Esophagus muscularis mucosa (tissue), 4 donors: ENCODE results near the gene USP16. TPM values are rescaled to one million over a fixed set of nuclear protein-coding genes. Genes with fewer than 3 reads are reported as not detected.

ENCODE experiments used
- DNase-seq: peaks from one replicate; pipeline ENCODE4 v3.0.0-alpha.2; 2017; ENCODE audit errors: extremely low spot score
- H3K27ac ChIP-seq, 4 donors: fragments of 200-600 bp; sonication (generic); replicated peaks in 1 of 4; 1 replicate in 3 of 4; 2 replicates in 1 of 4; pipeline ENCODE4 v1.5.1; 2016 to 2019; ENCODE audit warnings: mild to moderate bottlenecking in 1 of 4
- H3K27me3 ChIP-seq, 4 donors: fragments of 200-600 bp; sonication (generic); one replicate each; pipeline versions ENCODE4 v1.5.1 to v1.6.0; 2016 to 2019
- H3K36me3 ChIP-seq, 4 donors: fragments of 200-600 bp; sonication (generic); one replicate each; pipeline ENCODE4 v1.5.1; 2016 to 2019
- H3K4me1 ChIP-seq, 4 donors: fragments of 200-600 bp; sonication (generic); one replicate each; pipeline ENCODE4 v1.5.1; 2016 to 2019
- H3K4me3 ChIP-seq, 4 donors: fragments of 200-600 bp; sonication (generic); 1 replicate in 2 of 4; 2 replicates in 2 of 4; pipeline ENCODE4 v1.5.1; 2016 to 2019; ENCODE audit warnings: mild to moderate bottlenecking in 4 of 4, moderate library complexity in 1 of 4
- H3K9me3 ChIP-seq, 4 donors: fragments of 200-600 bp; sonication (generic); 1 replicate in 3 of 4; 2 replicates in 1 of 4; pipeline ENCODE4 v1.5.1; 2016 to 2019
- EP300 ChIP-seq: sonication (generic); formaldehyde crosslinking; IDR thresholded peaks from one replicate; pipeline ENCODE4 v1.6.1; 2017; ENCODE audit warnings: antibody characterized with exemption
- POLR2A ChIP-seq: fragments of 450-650 bp; IDR thresholded peaks from one replicate; pipeline ENCODE4 v1.6.1; 2017; ENCODE audit warnings: antibody characterized with exemption, moderate library complexity, mild to moderate bottlenecking, low read depth
- POLR2AphosphoS5 ChIP-seq, 2 donors: sonication (generic); formaldehyde crosslinking; IDR thresholded peaks; one replicate each; pipeline ENCODE4 v1.6.1; 2017; ENCODE audit warnings: antibody characterized with exemption in 2 of 2
- WGBS: methylation state at CpG from one replicate; pipeline ENCODE4 v1.1.5; 2018; 5-methylcytosine and 5-hydroxymethylcytosine counted together
- intact Hi-C: fragments of 100-400 bp; cut with DNase I; formaldehyde crosslinking; loops from one replicate; pipeline ENCODE4 v1.15.1; 2023
- total RNA-seq, 4 donors: library from RNA; depleted of rRNA; stranded (reverse); fragments of >200 nt; gene quantifications; one replicate each; pipeline versions ENCODE4 v1.1.0 to v1.2.1, GENCODE V29; 2016
- TF ChIP-seq, protein P1 (sequence below), 3 experiments: fragments of 200-600 bp in 2 of 3; fragments of 450-650 bp in 1 of 3; sonication (generic) in 2 of 3; IDR thresholded peaks; one replicate each; pipeline ENCODE4 v1.5.1; 2017 to 2019; ENCODE audit warnings: antibody characterized with exemption in 3 of 3, mild to moderate bottlenecking in 2 of 3, moderate library complexity in 1 of 3

USP16 gene
- total RNA-seq, 4 donors from 2014 or later: 31.3 to 47.8 (median 38.7) TPM

DNA sequence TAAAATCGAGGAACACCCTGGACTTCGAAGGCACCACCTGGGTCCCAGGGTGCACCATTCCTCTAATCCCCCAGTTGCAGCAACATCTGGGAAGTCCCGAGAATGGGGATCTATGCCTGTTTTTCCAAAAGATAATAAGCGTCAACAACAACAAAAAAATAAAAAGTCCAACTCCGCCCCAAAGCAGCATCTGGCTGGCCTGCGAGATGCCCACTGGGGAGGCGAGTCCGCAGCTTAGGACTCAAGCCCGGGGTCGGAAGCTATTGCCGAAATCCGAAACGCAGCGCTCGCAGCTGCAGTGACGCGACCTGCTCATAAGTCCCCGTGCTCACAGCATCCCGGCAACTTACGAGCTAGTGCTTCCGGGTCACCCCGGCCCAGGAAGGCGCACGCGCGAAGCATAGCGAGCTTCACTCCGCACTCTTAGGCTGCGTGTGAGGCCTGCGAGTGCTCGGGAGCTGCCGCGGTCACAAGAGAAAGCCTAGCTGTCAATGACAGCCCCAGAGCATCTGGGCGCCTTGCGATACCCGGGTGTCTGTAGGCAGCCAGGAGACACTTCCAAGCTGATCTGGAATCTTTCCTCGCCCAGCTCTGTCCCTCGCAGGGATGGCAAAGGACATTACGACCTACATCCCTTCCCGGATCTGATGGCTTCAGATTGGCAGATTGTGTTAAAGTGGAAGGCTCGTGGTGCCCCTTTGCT lies 21.9 kb upstream of the USP16 start:
- Histone ChIP-seq H3K27me3 (no peaks in the 10 kb centered on the region), H3K27ac (peak overlapping the region; percentile 93 to 97 (median 94)), H3K4me3 (peak overlapping the region; percentile 60 to 70 (median 69)), H3K9me3 (no peaks in the 10 kb centered on the region), H3K36me3 (peaks cover 0 to 23% (median 16%) of the 10 kb centered on the region in 4 donors), H3K4me1 (peaks cover 7 to 17% (median 16%) of the 10 kb centered on the region in 4 donors)
- TF ChIP-seq POLR2AphosphoS5 (IDR thresholded peaks at IDR 0.05) (peak; percentile 100), EP300 (no peak), POLR2A (peak; percentile 95)
- TF ChIP-seq, protein P1, sequence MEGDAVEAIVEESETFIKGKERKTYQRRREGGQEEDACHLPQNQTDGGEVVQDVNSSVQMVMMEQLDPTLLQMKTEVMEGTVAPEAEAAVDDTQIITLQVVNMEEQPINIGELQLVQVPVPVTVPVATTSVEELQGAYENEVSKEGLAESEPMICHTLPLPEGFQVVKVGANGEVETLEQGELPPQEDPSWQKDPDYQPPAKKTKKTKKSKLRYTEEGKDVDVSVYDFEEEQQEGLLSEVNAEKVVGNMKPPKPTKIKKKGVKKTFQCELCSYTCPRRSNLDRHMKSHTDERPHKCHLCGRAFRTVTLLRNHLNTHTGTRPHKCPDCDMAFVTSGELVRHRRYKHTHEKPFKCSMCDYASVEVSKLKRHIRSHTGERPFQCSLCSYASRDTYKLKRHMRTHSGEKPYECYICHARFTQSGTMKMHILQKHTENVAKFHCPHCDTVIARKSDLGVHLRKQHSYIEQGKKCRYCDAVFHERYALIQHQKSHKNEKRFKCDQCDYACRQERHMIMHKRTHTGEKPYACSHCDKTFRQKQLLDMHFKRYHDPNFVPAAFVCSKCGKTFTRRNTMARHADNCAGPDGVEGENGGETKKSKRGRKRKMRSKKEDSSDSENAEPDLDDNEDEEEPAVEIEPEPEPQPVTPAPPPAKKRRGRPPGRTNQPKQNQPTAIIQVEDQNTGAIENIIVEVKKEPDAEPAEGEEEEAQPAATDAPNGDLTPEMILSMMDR (IDR thresholded peaks at IDR 0.05): peak in 1 of 3 experiments; percentile 5
- WGBS: 1% methylated on average over 26 of the region's 41 CpGs
- DNase-seq: peak; percentile 99
- intact Hi-C loops: no loop called here

DNA sequence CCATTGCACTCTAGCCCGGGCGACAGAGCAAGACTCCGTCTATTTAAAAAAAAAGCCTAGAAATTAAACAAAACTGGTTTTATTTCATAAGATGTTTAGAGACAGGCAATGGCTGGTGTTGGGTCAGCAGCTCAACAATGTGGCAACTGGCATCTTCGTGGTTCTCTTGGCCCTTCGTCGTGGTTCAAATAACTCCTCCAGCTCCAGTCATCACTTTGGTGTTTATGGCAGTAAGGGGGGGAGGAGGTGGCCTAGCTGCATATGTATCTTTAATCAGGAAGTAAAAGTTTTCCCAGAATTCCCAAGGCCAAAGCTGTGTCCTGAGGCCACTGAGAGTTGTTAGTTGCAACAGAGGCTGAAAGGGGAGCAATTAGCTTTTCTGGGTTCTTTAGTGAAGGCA lies 18.8 kb upstream of the USP16 start:
- WGBS: 93% methylated on average over 6 of the region's 6 CpGs
- Histone ChIP-seq H3K27ac (no peak overlapping the region), H3K9me3 (no peaks in the 10 kb centered on the region), H3K4me3 (no peak overlapping the region), H3K27me3 (no peaks in the 10 kb centered on the region), H3K36me3 (peaks cover 0 to 40% (median 23%) of the 10 kb centered on the region in 4 donors), H3K4me1 (peaks cover 7 to 17% (median 16%) of the 10 kb centered on the region in 4 donors)
- intact Hi-C loops: no loop called here
- TF ChIP-seq POLR2AphosphoS5 (IDR thresholded peaks at IDR 0.05) (no peak), EP300 (no peak)
- TF ChIP-seq, protein P1 (IDR thresholded peaks at IDR 0.05): no peak
- peak; percentile 74 for DNase-seq

DNA sequence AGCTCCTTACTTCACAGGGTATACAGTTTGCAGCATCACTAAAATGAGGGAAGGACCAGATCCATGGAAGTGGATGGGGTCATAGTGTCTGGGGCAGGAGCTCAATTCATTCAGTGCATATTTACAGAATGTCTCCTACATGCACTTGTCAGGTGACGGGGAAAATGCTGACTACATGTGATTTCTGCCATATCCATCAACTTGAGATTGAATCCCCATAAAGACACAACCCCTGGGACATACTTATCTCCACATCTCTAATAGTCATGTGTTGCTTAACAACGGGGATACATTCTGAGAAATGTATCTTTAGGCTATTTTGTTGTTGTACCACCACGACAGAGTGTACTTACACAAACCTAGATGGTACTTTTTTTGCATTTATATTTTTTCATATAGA lies 17.3 kb upstream of the USP16 start:
- 84% methylated on average over 3 of the region's 3 CpGs for WGBS
- Histone ChIP-seq H3K27ac (no peak overlapping the region), H3K4me1 (peaks cover 7 to 13% (median 12%) of the 10 kb centered on the region in 4 donors), H3K4me3 (no peak overlapping the region), H3K9me3 (no peaks in the 10 kb centered on the region), H3K27me3 (no peaks in the 10 kb centered on the region), H3K36me3 (peaks cover 0 to 40% (median 23%) of the 10 kb centered on the region in 4 donors)
- TF ChIP-seq, protein P1 (IDR thresholded peaks at IDR 0.05): no peak
- TF ChIP-seq POLR2AphosphoS5 (IDR thresholded peaks at IDR 0.05): no peak
- TF ChIP-seq POLR2A: no peak
- TF ChIP-seq EP300: no peak
- no peak for DNase-seq
- intact Hi-C loops: no loop called here

- peaks cover 0 to 40% (median 23%) of the 10 kb centered on the region in 4 donors for H3K36me3 ChIP-seq
- intact Hi-C loops: no loop called here
- H3K9me3 ChIP-seq: no peaks in the 10 kb centered on the region
- no peak overlapping the region for H3K27ac ChIP-seq
- 75% methylated on average over 3 of the region's 3 CpGs for WGBS
- H3K4me3 ChIP-seq: no peak overlapping the region
- no peaks in the 10 kb centered on the region for H3K27me3 ChIP-seq
- no peak for DNase-seq
- TF ChIP-seq, protein P1 (IDR thresholded peaks at IDR 0.05): no peak
- TF ChIP-seq EP300 (no peak), POLR2A (no peak), POLR2AphosphoS5 (IDR thresholded peaks at IDR 0.05) (no peak)
- H3K4me1 ChIP-seq: peaks cover 7 to 11% (median 10%) of the 10 kb centered on the region in 4 donors
Observed at GRCh38 chr21:29007810-29008209, 16.7 kb upstream of the USP16 start.
